Measurements from ENCODE around the gene SRL. TPM values are rescaled to one million over a fixed set of nuclear protein-coding genes. Genes with fewer than 3 reads are reported as not detected.

The SRL gene
- total and polyA plus RNA-seq, 2 of the 13 experiments (the other 11 are each of a cell fraction or from before 2014, with no cell fraction given): 0.05 TPM; not detected in 1

- TF ChIP-seq ETV5 (CRISPR knock-in tag; IDR thresholded peaks at IDR 0.05; ENCODE audit: borderline replicate concordance) (peak; percentile 51; the same call in 1 of the 2 replicates), NONO (IDR thresholded peaks at IDR 0.05) (no peak), NONO (CRISPR knock-in tag; conservative IDR thresholded peaks at IDR 0.05) (0 out of 2 replicates have a peak, but pooled peaks have one; percentile 14), ZNF484 (CRISPR knock-in tag; IDR thresholded peaks at IDR 0.05; ENCODE audit: borderline replicate concordance, low read depth) (no peak), ZNF609 (CRISPR knock-in tag; IDR thresholded peaks at IDR 0.05; ENCODE audit: borderline replicate concordance) (no peak), YEATS4 (CRISPR knock-in tag; IDR thresholded peaks at IDR 0.05; ENCODE audit: borderline replicate concordance) (no peak), AKAP8 (CRISPR knock-in tag; IDR thresholded peaks at IDR 0.05) (no peak; the same call in 1 of the 2 replicates), ZNF574 (CRISPR knock-in tag; IDR thresholded peaks at IDR 0.05) (no peak), ADNP (CRISPR knock-in tag; IDR thresholded peaks at IDR 0.05) (no peak), MBNL3 (CRISPR knock-in tag; conservative IDR thresholded peaks at IDR 0.05) (no peak), FOXA3 (CRISPR knock-in tag; IDR thresholded peaks at IDR 0.05) (no peak), GMEB2 (CRISPR knock-in tag; IDR thresholded peaks at IDR 0.05; ENCODE audit: low read depth) (no peak), SMAD3 (CRISPR knock-in tag; IDR thresholded peaks at IDR 0.05) (0 out of 2 replicates have a peak, but pooled peaks have one; percentile 2), ZNF510 (CRISPR knock-in tag; IDR thresholded peaks at IDR 0.05; ENCODE audit: low read depth) (0 out of 2 replicates have a peak, but pooled peaks have one; percentile 40), AHDC1 (CRISPR knock-in tag; IDR thresholded peaks at IDR 0.05; ENCODE audit: borderline replicate concordance) (peak; percentile 29; the same call in 1 of the 2 replicates)
Measured at GRCh38 chr16:4273858-4274311, 32.0 kb upstream of the SRL start (continued).

Measured in HepG2 (cell line).